OCI-LY7 (cell line): ENCODE data around the gene ANKS6.

ENCODE experiments used
- EZH2phosphoT487 ChIP-seq: fragments of 200-600 bp; sonication (generic); IDR thresholded peaks from 2 replicates; pipeline ENCODE4 v1.6.1; 2018; ENCODE audit warnings: low read depth, borderline replicate concordance, mild to moderate bottlenecking, mixed run types, antibody characterized with exemption, low read length, moderate library complexity, mixed read lengths
- TF ChIP-seq, protein P1 (sequence below): fragments of 200-600 bp; sonication (generic); conservative IDR thresholded peaks from 2 replicates; pipeline ENCODE4 v1.5.1; 2014; ENCODE audit warnings: mild to moderate bottlenecking, antibody characterized with exemption, low read length, moderate library complexity, mixed read lengths

DNA sequence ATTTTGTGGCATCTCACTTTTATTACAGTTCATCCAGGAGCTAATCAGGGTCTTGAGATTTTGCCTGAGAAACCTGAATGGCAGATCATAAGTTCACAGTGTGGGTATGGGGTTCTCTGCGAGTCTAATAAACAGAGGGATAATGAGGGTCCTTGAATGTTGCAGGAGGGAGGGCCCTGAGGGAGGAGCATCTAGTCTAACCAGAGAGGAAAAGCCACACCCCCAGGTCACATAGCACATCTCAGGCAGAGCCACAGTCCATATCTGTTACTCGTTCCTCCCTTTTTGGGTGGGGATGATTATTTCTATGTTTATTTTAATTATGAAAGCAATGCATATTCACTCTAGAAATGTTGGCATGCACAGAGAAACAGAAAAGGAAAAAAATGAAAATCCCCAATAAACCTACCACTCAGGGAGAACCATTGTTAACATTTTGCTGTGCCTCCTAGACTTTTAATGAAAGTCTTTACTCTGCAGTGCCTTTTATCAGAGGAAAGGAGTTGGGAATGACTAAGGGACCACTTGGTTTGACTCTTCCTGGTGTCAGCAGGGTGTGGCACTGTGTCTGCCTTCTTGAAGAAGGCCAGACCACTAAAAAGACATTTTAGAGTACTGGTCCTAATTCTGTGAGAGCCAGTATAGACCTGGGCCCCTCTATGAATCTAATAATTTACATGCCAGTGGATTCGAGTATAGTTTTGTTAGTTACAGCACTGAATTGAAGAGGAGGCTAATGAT, 13.9 kb upstream of the ANKS6 start:
- TF ChIP-seq, protein P1, sequence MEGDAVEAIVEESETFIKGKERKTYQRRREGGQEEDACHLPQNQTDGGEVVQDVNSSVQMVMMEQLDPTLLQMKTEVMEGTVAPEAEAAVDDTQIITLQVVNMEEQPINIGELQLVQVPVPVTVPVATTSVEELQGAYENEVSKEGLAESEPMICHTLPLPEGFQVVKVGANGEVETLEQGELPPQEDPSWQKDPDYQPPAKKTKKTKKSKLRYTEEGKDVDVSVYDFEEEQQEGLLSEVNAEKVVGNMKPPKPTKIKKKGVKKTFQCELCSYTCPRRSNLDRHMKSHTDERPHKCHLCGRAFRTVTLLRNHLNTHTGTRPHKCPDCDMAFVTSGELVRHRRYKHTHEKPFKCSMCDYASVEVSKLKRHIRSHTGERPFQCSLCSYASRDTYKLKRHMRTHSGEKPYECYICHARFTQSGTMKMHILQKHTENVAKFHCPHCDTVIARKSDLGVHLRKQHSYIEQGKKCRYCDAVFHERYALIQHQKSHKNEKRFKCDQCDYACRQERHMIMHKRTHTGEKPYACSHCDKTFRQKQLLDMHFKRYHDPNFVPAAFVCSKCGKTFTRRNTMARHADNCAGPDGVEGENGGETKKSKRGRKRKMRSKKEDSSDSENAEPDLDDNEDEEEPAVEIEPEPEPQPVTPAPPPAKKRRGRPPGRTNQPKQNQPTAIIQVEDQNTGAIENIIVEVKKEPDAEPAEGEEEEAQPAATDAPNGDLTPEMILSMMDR: no peak
- no peak for TF ChIP-seq EZH2phosphoT487
